B cell (primary cell): ENCODE data around the gene ORAI2. TPM values are rescaled to one million over a fixed set of nuclear protein-coding genes. Genes with fewer than 3 reads are reported as not detected.

Experiments
- ATAC-seq: fragments of 200-7000 bp; cut with Tn5 transposase; one replicate; pipeline ENCODE4 v1.10.0; 2021; ENCODE audit warnings: low read depth, mild to moderate bottlenecking, moderate number of reproducible peaks, moderate library complexity
- CTCF ChIA-PET: fragments of 350-600 bp; sonication (Branson Sonifier 250); formaldehyde crosslinking; loops from one replicate; lab custom pipeline; 2021; ENCODE audit warnings: antibody characterized with exemption, inconsistent platforms; lab: Charles Lee
- POLR2A ChIA-PET: fragments of 350-600 bp; sonication (Branson Sonifier 250); formaldehyde crosslinking; loops from one replicate; lab custom pipeline; 2021; ENCODE audit warnings: antibody characterized with exemption; lab: Charles Lee
- DNase-seq: peaks from one replicate; pipeline ENCODE4 v3.0.0; 2013
- H2AFZ ChIP-seq: 2 replicates; pipeline ENCODE4 v1.6.1; 2012; ENCODE audit warnings: mild to moderate bottlenecking, low read depth, low read length; ENCODE audit not compliant: insufficient read depth, poor library complexity, severe bottlenecking
- H3K27ac ChIP-seq, 2 donors: 1 replicate in 1 of 2; 2 replicates in 1 of 2; pipeline ENCODE4 v1.5.1; 2012 to 2013; ENCODE audit warnings: low read length in 2 of 2, mild to moderate bottlenecking in 2 of 2, moderate library complexity in 1 of 2
- H3K27me3 ChIP-seq, 4 experiments: fragments of 200-600 bp in 1 of 4; sonication (generic) in 1 of 4; replicated peaks in 1 of 4; 1 replicate in 2 of 4; 2 replicates in 2 of 4; pipeline versions ENCODE4 v1.6.1 to v1.7.0; 2013 to 2016; ENCODE audit warnings: low read length in 3 of 4, mild to moderate bottlenecking in 2 of 4, mixed read lengths in 1 of 4, moderate library complexity in 1 of 4; ENCODE audit not compliant: insufficient read depth in 4 of 4, control insufficient read depth in 3 of 4; ENCODE audit errors: control extremely low read depth in 1 of 4
- H3K36me3 ChIP-seq, 2 experiments: replicated peaks in 1 of 2; 1 replicate in 1 of 2; 2 replicates in 1 of 2; pipeline versions ENCODE4 v1.6.1 to v1.7.1; 2013; ENCODE audit warnings: low read length in 1 of 2; ENCODE audit not compliant: insufficient read depth in 2 of 2, control insufficient read depth in 1 of 2; ENCODE audit errors: control extremely low read depth in 1 of 2, extremely low read depth in 1 of 2
- H3K4me1 ChIP-seq, 2 donors: fragments of 200-600 bp in 1 of 2; sonication (generic) in 1 of 2; 1 replicate in 1 of 2; 2 replicates in 1 of 2; pipeline versions ENCODE4 v1.5.1 to v1.6.1; 2013 to 2017; ENCODE audit warnings: low read length in 2 of 2; ENCODE audit not compliant: control insufficient read depth in 2 of 2, insufficient read depth in 2 of 2
- H3K4me2 ChIP-seq: replicated peaks from 2 replicates; pipeline ENCODE3; 2012; ENCODE audit warnings: mild to moderate bottlenecking, low read depth, low read length; ENCODE audit not compliant: poor library complexity, severe bottlenecking
- H3K4me3 ChIP-seq, 5 experiments: fragments of 200-600 bp in 1 of 5; sonication (generic) in 1 of 5; 1 replicate in 3 of 5; 2 replicates in 2 of 5; pipeline versions ENCODE4 v1.5.1 to v1.7.0; 2011 to 2016; ENCODE audit warnings: low read length in 4 of 5, mild to moderate bottlenecking in 4 of 5, low read depth in 2 of 5, control low read depth in 1 of 5, moderate library complexity in 1 of 5; ENCODE audit not compliant: insufficient read depth in 1 of 5; ENCODE audit errors: control extremely low read depth in 1 of 5, extremely low read depth in 1 of 5
- H3K79me2 ChIP-seq: fragments of 200-600 bp; sonication (generic); one replicate; pipeline ENCODE4 v1.6.0; 2016; ENCODE audit warnings: low read length; ENCODE audit not compliant: control insufficient read depth, insufficient read depth
- H3K9ac ChIP-seq: fragments of 200-600 bp; sonication (generic); 2 replicates; pipeline ENCODE4 v1.6.1; 2017; ENCODE audit warnings: mild to moderate bottlenecking, low read length, moderate library complexity
- H3K9me3 ChIP-seq, 3 donors: one replicate each; pipeline versions ENCODE4 v1.6.1 to v1.7.1; 2013; ENCODE audit warnings: low read length in 2 of 3; ENCODE audit not compliant: control insufficient read depth in 2 of 3, insufficient read depth in 1 of 3; ENCODE audit errors: control extremely low read depth in 1 of 3
- H4K20me1 ChIP-seq: 2 replicates; pipeline ENCODE4 v1.6.0; 2012; ENCODE audit warnings: mild to moderate bottlenecking, low read length; ENCODE audit not compliant: insufficient read depth, control insufficient read depth, poor library complexity, severe bottlenecking
- H3K27ac Mint-ChIP-seq: one replicate; pipeline ENCODE4 v1.8.0; 2021; ENCODE audit warnings: mixed read lengths
- H3K27me3 Mint-ChIP-seq: one replicate; pipeline ENCODE4 v1.8.0; 2021; ENCODE audit warnings: mixed read lengths
- H3K4me1 Mint-ChIP-seq: one replicate; pipeline ENCODE4 v1.8.0; 2021; ENCODE audit warnings: mixed read lengths
- H3K4me3 Mint-ChIP-seq: one replicate; pipeline ENCODE4 v1.8.0; 2021; ENCODE audit warnings: mixed read lengths
- H3K9me3 Mint-ChIP-seq: one replicate; pipeline ENCODE4 v1.8.0; 2022; ENCODE audit warnings: mixed read lengths; ENCODE audit not compliant: insufficient read depth
- EZH2 ChIP-seq: IDR thresholded peaks from 2 replicates; pipeline ENCODE4 v1.6.1; 2012; ENCODE audit warnings: borderline replicate concordance, low read depth, mild to moderate bottlenecking, moderate library complexity, low read length; ENCODE audit not compliant: insufficient read depth, poor library complexity, severe bottlenecking
- WGBS: methylation state at CpG from one replicate; pipeline ENCODE4 v1.1.5; 2013; ENCODE audit warnings: missing lambda C conversion rate; ENCODE audit not compliant: insufficient coverage; 5-methylcytosine and 5-hydroxymethylcytosine counted together
- intact Hi-C: fragments of 100-400 bp; cut with micrococcal nuclease; formaldehyde crosslinking; loops from one replicate; pipeline ENCODE4 v1.10.0; 2022
- polyA plus RNA-seq: library from polyadenylated mRNA; depleted of rRNA; stranded (reverse); fragments of >200 nt; gene quantifications from 2 replicates; pipeline ENCODE4 v1.2.3, GENCODE V29; 2012
- total RNA-seq, 2 donors: library from RNA; stranded (reverse); fragments of 120-200 nt in 1 of 2; gene quantifications; 1 replicate in 1 of 2; 2 replicates in 1 of 2; pipeline versions ENCODE4 v1.2.3 to v1.2.4, GENCODE V29; 2013 to 2022
- TF ChIP-seq, protein P1 (sequence below): fragments of 200-600 bp; IDR thresholded peaks from one replicate; pipeline ENCODE4 v1.8.0; 2022; ENCODE audit warnings: antibody characterized with exemption, mild to moderate bottlenecking

ORAI2 gene
- total and polyA plus RNA-seq, 2 donors (not counting 1 experiment from before 2014, with no cell fraction given): 177 to 450 TPM

DNA sequence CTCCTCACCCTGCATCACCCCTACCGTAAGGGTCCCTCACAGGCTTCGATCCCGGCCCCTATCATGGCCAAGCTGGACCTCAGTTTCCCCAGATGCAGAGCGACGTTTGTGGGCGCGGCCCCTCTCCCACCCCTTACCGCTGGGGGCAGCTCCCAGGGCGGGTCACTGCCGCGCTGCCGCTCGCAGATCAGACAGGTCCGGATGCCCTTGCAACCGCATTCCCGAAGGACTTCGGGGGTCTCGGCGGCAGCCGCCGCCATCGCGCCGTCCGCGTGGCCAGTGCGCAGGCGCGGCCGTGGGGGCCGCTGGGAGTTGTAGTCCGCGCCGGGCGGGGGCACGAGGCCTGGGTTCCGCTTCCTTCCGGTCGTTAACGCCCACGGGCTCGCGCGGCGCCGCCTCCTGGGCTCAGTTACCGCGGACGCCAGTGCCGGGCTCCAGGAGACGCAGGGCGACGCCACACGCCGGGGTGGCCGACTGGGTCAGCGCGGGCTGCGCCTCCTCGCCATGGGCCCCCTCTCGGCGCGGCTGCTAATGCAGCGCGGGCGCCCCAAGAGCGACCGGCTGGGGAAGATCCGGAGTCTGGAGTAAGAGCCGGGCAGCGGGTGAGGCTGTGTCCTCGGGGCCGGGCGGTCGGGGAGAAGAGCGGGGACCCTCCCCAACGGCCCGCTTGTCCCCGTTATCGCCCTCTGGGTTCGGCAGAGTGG, 31.4 kb downstream of the ORAI2 start, which contains the start of the genes ALKBH4 and LRWD1:
ALKBH4 (minus strand) TSS at position 287 of the 704 bp plus-strand sequence; CDS start at position 260, 27 bp downstream.
LRWD1 (plus strand) TSS at position 408 of the 704 bp plus-strand sequence; CDS start at position 505, 97 bp downstream.
- Histone ChIP-seq H3K36me3 (peaks cover 0 to 14% of the 10 kb centered on the region in 2 experiments), H3K27me3 (no peaks in the 10 kb centered on the region), H3K9ac (peak within 1 kb of the TSS; percentile 88), H3K4me3 (peak within 1 kb of the TSS; percentile 57 to 99 (median 94)), H3K9me3 (no peaks in the 10 kb centered on the region), H3K79me2 (peaks cover 67% of the 10 kb centered on the region), H3K4me2 (peak within 1 kb of the TSS; percentile 95), H2AFZ (peak within 1 kb of the TSS; percentile 95), H3K27ac (peak within 1 kb of the TSS; percentile 44 to 70), H4K20me1 (peaks cover 6% of the 10 kb centered on the region), H3K4me1 (peaks cover 19 to 31% of the 10 kb centered on the region in 2 donors)
- Mint-ChIP-seq H3K9me3 (no peaks in the 10 kb centered on the region), H3K27ac (peak within 1 kb of the TSS; percentile 87), H3K4me1 (peaks cover 30% of the 10 kb centered on the region), H3K27me3 (no peaks in the 10 kb centered on the region), H3K4me3 (peak within 1 kb of the TSS; percentile 91)
- under 1% methylated on average over 81 of the region's 81 CpGs for WGBS
- TF ChIP-seq EZH2: no peak
- TF ChIP-seq, protein P1, sequence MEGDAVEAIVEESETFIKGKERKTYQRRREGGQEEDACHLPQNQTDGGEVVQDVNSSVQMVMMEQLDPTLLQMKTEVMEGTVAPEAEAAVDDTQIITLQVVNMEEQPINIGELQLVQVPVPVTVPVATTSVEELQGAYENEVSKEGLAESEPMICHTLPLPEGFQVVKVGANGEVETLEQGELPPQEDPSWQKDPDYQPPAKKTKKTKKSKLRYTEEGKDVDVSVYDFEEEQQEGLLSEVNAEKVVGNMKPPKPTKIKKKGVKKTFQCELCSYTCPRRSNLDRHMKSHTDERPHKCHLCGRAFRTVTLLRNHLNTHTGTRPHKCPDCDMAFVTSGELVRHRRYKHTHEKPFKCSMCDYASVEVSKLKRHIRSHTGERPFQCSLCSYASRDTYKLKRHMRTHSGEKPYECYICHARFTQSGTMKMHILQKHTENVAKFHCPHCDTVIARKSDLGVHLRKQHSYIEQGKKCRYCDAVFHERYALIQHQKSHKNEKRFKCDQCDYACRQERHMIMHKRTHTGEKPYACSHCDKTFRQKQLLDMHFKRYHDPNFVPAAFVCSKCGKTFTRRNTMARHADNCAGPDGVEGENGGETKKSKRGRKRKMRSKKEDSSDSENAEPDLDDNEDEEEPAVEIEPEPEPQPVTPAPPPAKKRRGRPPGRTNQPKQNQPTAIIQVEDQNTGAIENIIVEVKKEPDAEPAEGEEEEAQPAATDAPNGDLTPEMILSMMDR: peak; percentile 25
- ChIA-PET POLR2A (interaction anchor here (0.6 to 1.9 kb wide), 5 partner anchors 13 to 60 kb away, joined by 3 to 5 read pairs (median 4); no protein-coding TSS in a partner anchor), CTCF (interaction anchor here (0.7 to 6.3 kb wide), 7 partner anchors 8 to 69 kb away, joined by 3 to 45 read pairs (median 3); partner anchors contain the start of gene PRKRIP1)
- peak; percentile 95 for DNase-seq
- peak; percentile 97 for ATAC-seq
- intact Hi-C loops: loop anchor here (5.0 kb wide), 1 partner anchor 177 kb away; the partner anchor contains the start of gene SH2B2
